ENCODE measurements around the gene HEPHL1. TPM values are rescaled to one million over a fixed set of nuclear protein-coding genes. Genes with fewer than 3 reads are reported as not detected.
"Not testable (repeated sequence)": the region's sequence is repeated elsewhere in the genome, so short reads cannot be mapped to it uniquely, and the experiment has no call there.

HEPHL1 gene
- under 1 TPM; 0.09 to 0.17 TPM for total RNA-seq

DNA sequence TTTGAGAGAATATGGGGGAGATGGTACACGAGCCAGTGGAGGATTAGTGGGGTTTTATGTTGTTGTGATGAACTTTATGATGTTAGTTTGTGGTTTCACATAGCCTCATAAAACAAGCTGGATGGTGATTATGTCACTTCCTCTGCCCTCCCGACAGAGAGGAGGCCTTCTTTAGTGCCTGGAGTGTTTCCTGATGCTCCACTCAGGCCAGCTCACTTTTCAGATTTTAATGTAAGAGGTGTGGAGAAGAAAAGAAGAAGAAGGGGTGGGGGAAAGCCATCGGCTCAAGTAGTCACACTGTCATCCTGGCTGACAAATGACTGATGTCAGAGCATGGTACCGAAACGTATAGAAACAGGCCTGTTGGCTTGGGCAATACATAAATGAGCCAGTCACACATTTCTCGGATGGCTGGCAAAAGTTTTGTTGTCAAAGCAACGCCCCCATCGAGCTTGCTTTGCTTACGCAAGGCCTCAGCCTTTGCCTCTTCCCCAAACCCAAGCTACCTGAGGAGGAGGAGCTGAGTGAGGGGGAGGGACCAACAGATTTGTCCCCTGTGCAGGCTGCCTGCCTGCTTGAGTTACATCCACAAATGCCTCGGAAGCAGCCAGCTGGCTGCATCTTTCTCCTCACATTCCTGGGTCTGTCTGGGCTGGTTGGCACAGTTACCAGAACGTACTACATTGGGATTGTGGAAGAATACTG is at the start of gene HEPHL1:
TSS of gene HEPHL1 (plus strand) at position 578 of the 705 bp plus-strand sequence. CDS start at position 593, 15 bp downstream.
- TF ChIP-seq POLR2A (IDR thresholded peaks at IDR 0.05) = no peak
- no peak for TF ChIP-seq POLR2AphosphoS5 (IDR thresholded peaks at IDR 0.05)
- TF ChIP-seq CTCF (IDR thresholded peaks at IDR 0.05) = no peak
- intact Hi-C loops (cut with DNase I) = no loop called here

GRCh38 chr11:93972790-93973189 is 48.4 kb upstream of the HEPHL1 start:
- Histone ChIP-seq H3K9me3 (no peaks in the 10 kb centered on the region), H3K4me3 (no peak overlapping the region), H3K4me1 (replicated peaks) (no peaks in the 10 kb centered on the region), H3K36me3 (no peaks in the 10 kb centered on the region), H3K27me3 (replicated peaks; ENCODE audit: insufficient read depth) (no peaks in the 10 kb centered on the region), H3K27ac (no peak overlapping the region)
- no peak for TF ChIP-seq CTCF (IDR thresholded peaks at IDR 0.05)
- no peak for TF ChIP-seq POLR2AphosphoS5 (IDR thresholded peaks at IDR 0.05)
- no peak for TF ChIP-seq POLR2A (IDR thresholded peaks at IDR 0.05)
- 48% methylated on average over 2 of the region's 2 CpGs for WGBS
- DNase-seq (ENCODE audit: low spot score) = no peak
- intact Hi-C loops (cut with DNase I) = no loop called here

More for the DNA sequence above, at the start of gene HEPHL1:
- no peaks in the 10 kb centered on the region for H3K9me3 ChIP-seq
- no peaks in the 10 kb centered on the region for H3K4me1 ChIP-seq (replicated peaks)
- whole genome bisulfite sequencing = 34% methylated on average over 11 of the region's 11 CpGs
- no peaks in the 10 kb centered on the region for H3K36me3 ChIP-seq
- no peak for DNase-seq (ENCODE audit: low spot score)
- H3K4me3 ChIP-seq = no peak within 1 kb of the TSS
- no peak within 1 kb of the TSS for H3K27ac ChIP-seq
- no peaks in the 10 kb centered on the region for H3K27me3 ChIP-seq (replicated peaks; ENCODE audit: insufficient read depth)

- H3K4me3 ChIP-seq; H3K27ac ChIP-seq; H3K36me3 ChIP-seq; H3K4me1 ChIP-seq (replicated peaks); intact Hi-C loops (cut with DNase I); H3K27me3 ChIP-seq (replicated peaks; ENCODE audit: insufficient read depth); H3K9me3 ChIP-seq; DNase-seq (ENCODE audit: low spot score): not testable (repeated sequence)
- WGBS = 48% methylated on average over 7 of the region's 7 CpGs
These were observed 47.7 kb upstream of the HEPHL1 start for GRCh38 chr11:93973322-93974051.

DNA sequence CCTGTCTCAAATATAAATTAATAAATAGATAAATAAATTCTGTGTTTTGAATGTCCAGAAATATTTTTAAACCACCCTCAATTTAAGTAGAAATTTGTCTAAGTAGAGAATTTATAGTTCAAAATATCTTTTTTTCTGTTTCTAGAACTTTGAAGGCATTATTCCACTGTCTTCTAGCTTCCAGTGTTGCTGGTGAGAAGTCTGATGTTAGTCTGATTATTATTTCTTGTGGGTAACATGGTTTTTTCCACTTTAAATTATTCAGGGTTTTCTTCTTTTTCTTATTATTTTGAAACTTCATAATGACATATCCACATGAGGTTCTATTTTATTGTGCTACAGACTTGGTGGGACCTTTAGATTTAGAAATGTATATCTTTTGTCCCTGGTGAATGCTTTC is 46.4 kb upstream of the HEPHL1 start:
- Histone ChIP-seq H3K4me1 (replicated peaks) (no peaks in the 10 kb centered on the region), H3K27ac (no peak overlapping the region), H3K36me3 (no peaks in the 10 kb centered on the region), H3K9me3 (no peaks in the 10 kb centered on the region), H3K4me3 (no peak overlapping the region), H3K27me3 (replicated peaks; ENCODE audit: insufficient read depth) (no peaks in the 10 kb centered on the region)
- no peak for DNase-seq (ENCODE audit: low spot score)
- TF ChIP-seq POLR2A (IDR thresholded peaks at IDR 0.05) = no peak
- no peak for TF ChIP-seq POLR2AphosphoS5 (IDR thresholded peaks at IDR 0.05)
- TF ChIP-seq CTCF (IDR thresholded peaks at IDR 0.05) = no peak
- intact Hi-C loops (cut with DNase I) = no loop called here

- not testable (repeated sequence) for H3K36me3 ChIP-seq, H3K4me3 ChIP-seq
- WGBS = 69% methylated on average over 3 of the region's 3 CpGs
These were observed 44.4 kb upstream of the HEPHL1 start for GRCh38 chr11:93976577-93977254.

More at GRCh38 chr11:93976577-93977254, 44.4 kb upstream of the HEPHL1 start:
- H3K27ac ChIP-seq; H3K27me3 ChIP-seq (replicated peaks; ENCODE audit: insufficient read depth); H3K9me3 ChIP-seq; DNase-seq (ENCODE audit: low spot score); intact Hi-C loops (cut with DNase I); H3K4me1 ChIP-seq (replicated peaks): not testable (repeated sequence)
